ENCODE results near the gene SMIM32.

SMIM32 gene

DNA sequence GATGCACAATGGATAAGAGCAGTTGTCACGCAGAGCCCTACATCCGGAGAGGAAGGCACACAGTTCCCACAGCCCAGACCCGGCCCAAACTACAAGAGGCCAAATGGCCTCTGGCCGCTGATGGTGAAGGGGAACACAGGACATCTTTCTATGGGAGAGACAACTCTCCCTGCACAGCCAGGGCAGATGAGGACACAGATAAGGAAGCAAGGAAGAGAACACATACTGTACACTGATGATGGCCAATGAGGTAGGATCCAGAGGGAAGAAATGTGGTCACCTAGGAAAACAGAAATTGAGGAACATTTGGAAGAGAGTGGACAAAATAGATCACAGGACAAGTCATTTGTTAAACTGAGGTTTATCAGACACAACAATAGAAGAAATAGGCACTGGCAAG, 28.4 kb upstream of the SMIM32 start:
- H3K4me3 ChIP-seq (IDR thresholded peaks at IDR 0.05; ENCODE audit: insufficient read depth, low read depth, low read length): no peak overlapping the region
- no peaks in the 10 kb centered on the region for H3K79me2 ChIP-seq (ENCODE audit: insufficient read depth, low read depth)
- TF ChIP-seq, protein P1, sequence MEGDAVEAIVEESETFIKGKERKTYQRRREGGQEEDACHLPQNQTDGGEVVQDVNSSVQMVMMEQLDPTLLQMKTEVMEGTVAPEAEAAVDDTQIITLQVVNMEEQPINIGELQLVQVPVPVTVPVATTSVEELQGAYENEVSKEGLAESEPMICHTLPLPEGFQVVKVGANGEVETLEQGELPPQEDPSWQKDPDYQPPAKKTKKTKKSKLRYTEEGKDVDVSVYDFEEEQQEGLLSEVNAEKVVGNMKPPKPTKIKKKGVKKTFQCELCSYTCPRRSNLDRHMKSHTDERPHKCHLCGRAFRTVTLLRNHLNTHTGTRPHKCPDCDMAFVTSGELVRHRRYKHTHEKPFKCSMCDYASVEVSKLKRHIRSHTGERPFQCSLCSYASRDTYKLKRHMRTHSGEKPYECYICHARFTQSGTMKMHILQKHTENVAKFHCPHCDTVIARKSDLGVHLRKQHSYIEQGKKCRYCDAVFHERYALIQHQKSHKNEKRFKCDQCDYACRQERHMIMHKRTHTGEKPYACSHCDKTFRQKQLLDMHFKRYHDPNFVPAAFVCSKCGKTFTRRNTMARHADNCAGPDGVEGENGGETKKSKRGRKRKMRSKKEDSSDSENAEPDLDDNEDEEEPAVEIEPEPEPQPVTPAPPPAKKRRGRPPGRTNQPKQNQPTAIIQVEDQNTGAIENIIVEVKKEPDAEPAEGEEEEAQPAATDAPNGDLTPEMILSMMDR (conservative IDR thresholded peaks at IDR 0.05; ENCODE audit: low read depth, low read length): no peak
- H3K27ac ChIP-seq: no peak overlapping the region
- no peak overlapping the region for H2AFZ ChIP-seq (ENCODE audit: low read depth)
- no peaks in the 10 kb centered on the region for H3K4me1 ChIP-seq (ENCODE audit: low read depth, poor library complexity, severe bottlenecking)
- no peak overlapping the region for H3K4me2 ChIP-seq
- no peaks in the 10 kb centered on the region for H3K36me3 ChIP-seq (ENCODE audit: insufficient read depth)
- no peak overlapping the region for H3K9ac ChIP-seq
- no peaks in the 10 kb centered on the region for H3K27me3 ChIP-seq (ENCODE audit: insufficient read depth, low read depth)
- no peaks in the 10 kb centered on the region for H4K20me1 ChIP-seq (ENCODE audit: insufficient read depth)

- no peak overlapping the region for H2AFZ ChIP-seq (ENCODE audit: low read depth)
- no peaks in the 10 kb centered on the region for H3K4me1 ChIP-seq (ENCODE audit: low read depth, poor library complexity, severe bottlenecking)
- H4K20me1 ChIP-seq (ENCODE audit: insufficient read depth): no peaks in the 10 kb centered on the region
- TF ChIP-seq, protein P1 (conservative IDR thresholded peaks at IDR 0.05; ENCODE audit: low read depth, low read length): no peak
- H3K79me2 ChIP-seq (ENCODE audit: insufficient read depth, low read depth): no peaks in the 10 kb centered on the region
- no peak overlapping the region for H3K4me2 ChIP-seq
- no peaks in the 10 kb centered on the region for H3K27me3 ChIP-seq (ENCODE audit: insufficient read depth, low read depth)
- H3K4me3 ChIP-seq (IDR thresholded peaks at IDR 0.05; ENCODE audit: insufficient read depth, low read depth, low read length): no peak overlapping the region
- H3K36me3 ChIP-seq (ENCODE audit: insufficient read depth): no peaks in the 10 kb centered on the region
- no peak overlapping the region for H3K9ac ChIP-seq
- H3K27ac ChIP-seq: no peak overlapping the region
Measured at GRCh38 chr5:136216230-136216629, 23.3 kb upstream of the SMIM32 start.

DNA sequence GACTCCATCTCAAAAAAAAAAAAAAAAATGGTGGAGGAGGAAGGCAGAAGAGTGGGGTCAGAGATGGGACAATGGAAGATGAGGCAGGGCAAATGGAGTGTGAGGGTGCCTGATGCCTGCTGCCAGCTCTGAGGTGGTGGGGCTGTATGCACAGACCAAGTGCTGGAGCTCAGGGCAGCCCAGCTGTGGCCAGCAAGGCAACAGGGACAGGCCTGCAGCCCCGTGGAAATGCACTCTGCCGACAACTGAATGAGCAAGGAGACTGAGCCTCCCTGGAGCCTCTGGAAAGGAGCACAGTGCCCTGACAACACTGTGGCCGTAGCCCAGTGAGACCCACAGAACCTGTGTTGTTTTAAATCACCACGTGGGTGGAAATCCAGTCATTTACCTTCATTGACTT, 22.9 kb upstream of the SMIM32 start:
- H3K4me3 ChIP-seq (IDR thresholded peaks at IDR 0.05; ENCODE audit: insufficient read depth, low read depth, low read length): no peak overlapping the region
- H3K9ac ChIP-seq: no peak overlapping the region
- H3K79me2 ChIP-seq (ENCODE audit: insufficient read depth, low read depth): no peaks in the 10 kb centered on the region
- H2AFZ ChIP-seq (ENCODE audit: low read depth): no peak overlapping the region
- H3K27me3 ChIP-seq (ENCODE audit: insufficient read depth, low read depth): no peaks in the 10 kb centered on the region
- TF ChIP-seq, protein P1 (conservative IDR thresholded peaks at IDR 0.05; ENCODE audit: low read depth, low read length): no peak
- no peaks in the 10 kb centered on the region for H3K36me3 ChIP-seq (ENCODE audit: insufficient read depth)
- H3K4me2 ChIP-seq: no peak overlapping the region
- no peaks in the 10 kb centered on the region for H3K4me1 ChIP-seq (ENCODE audit: low read depth, poor library complexity, severe bottlenecking)
- H4K20me1 ChIP-seq (ENCODE audit: insufficient read depth): no peaks in the 10 kb centered on the region
- no peak overlapping the region for H3K27ac ChIP-seq

DNA sequence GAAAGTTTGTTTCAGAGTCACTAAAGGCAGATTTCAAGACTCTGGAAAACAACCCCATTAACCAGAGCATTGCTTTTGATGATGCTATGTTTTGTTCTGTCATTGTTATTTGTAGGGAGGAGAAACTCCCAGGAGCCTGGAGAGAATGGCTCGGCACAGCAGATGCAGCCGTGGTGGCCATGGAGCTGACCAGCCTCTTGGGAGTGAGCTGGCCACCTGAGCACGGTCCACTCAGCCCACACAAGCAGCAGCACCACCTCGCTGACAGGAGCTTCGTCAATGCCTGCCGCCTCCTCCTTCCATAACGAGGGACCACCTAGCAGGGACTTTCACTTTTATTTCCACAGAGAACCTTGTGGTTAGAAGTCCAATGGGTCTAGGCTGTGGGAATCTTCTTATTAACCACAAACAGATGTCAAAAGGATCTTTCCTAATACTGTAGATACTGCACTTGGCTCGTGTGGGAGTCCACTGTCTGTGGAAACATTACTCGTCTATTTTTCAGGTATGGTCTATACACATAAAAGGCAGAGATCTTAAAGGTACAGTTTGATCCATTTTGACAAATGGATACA, 21.0 kb upstream of the SMIM32 start:
- Histone ChIP-seq H3K4me2 (no peak overlapping the region), H3K4me1 (ENCODE audit: low read depth, poor library complexity, severe bottlenecking) (no peaks in the 10 kb centered on the region), H3K9ac (no peak overlapping the region), H3K27me3 (ENCODE audit: insufficient read depth, low read depth) (no peaks in the 10 kb centered on the region), H3K4me3 (IDR thresholded peaks at IDR 0.05; ENCODE audit: insufficient read depth, low read depth, low read length) (no peak overlapping the region), H3K79me2 (ENCODE audit: insufficient read depth, low read depth) (no peaks in the 10 kb centered on the region), H2AFZ (ENCODE audit: low read depth) (no peak overlapping the region), H3K27ac (no peak overlapping the region), H4K20me1 (ENCODE audit: insufficient read depth) (no peaks in the 10 kb centered on the region), H3K36me3 (ENCODE audit: insufficient read depth) (no peaks in the 10 kb centered on the region)
- TF ChIP-seq, protein P1 (conservative IDR thresholded peaks at IDR 0.05; ENCODE audit: low read depth, low read length): no peak

All from KMS-11 (cell line).